ENCODE data around the gene DDR1. TPM values are rescaled to one million over a fixed set of nuclear protein-coding genes. Genes with fewer than 3 reads are reported as not detected.
A peak's percentile ranks its signal among the peaks of the same experiment; 100 is the strongest.

DDR1 gene
- total RNA-seq, 2 donors from 2014 or later, result 22.1 to 23.8 TPM

DNA sequence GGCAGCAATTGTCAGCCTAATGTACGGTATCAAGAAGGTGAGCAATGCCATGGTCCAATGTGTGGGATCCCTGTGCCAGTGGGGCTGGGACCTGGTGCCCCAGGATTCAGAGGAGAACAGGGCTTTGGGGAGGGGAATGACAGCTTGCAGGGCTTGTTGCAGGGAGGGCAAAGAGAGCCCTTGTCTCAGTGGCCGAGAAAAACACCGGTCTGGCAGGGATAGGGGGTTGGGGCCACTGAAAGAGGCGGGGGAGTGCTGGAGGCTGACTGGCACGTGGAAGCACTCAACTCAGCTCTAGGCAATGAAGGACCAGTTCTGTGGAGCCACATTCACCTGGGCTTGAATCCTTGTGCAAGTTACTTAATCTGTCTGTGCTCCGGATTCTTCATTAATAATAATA lies 52.9 kb downstream of the DDR1 start:
- Histone ChIP-seq H3K4me1 (ENCODE audit: control insufficient read depth in 1 of 2, low read depth in 2 of 2) (no peaks in the 10 kb centered on the region), H3K27me3 (replicated peaks; ENCODE audit: insufficient read depth) (no peaks in the 10 kb centered on the region), H3K27ac (no peak overlapping the region), H3K4me3 (no peak overlapping the region), H3K9me3 (no peaks in the 10 kb centered on the region), H3K36me3 (no peaks in the 10 kb centered on the region)
- TF ChIP-seq, protein P1, sequence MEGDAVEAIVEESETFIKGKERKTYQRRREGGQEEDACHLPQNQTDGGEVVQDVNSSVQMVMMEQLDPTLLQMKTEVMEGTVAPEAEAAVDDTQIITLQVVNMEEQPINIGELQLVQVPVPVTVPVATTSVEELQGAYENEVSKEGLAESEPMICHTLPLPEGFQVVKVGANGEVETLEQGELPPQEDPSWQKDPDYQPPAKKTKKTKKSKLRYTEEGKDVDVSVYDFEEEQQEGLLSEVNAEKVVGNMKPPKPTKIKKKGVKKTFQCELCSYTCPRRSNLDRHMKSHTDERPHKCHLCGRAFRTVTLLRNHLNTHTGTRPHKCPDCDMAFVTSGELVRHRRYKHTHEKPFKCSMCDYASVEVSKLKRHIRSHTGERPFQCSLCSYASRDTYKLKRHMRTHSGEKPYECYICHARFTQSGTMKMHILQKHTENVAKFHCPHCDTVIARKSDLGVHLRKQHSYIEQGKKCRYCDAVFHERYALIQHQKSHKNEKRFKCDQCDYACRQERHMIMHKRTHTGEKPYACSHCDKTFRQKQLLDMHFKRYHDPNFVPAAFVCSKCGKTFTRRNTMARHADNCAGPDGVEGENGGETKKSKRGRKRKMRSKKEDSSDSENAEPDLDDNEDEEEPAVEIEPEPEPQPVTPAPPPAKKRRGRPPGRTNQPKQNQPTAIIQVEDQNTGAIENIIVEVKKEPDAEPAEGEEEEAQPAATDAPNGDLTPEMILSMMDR (IDR thresholded peaks at IDR 0.05), result no peak
- no peak for ATAC-seq (ENCODE audit: insufficient number of reproducible peaks, low FRiP score, low read depth)
- no peak for DNase-seq (ENCODE audit: low spot score)

DNA sequence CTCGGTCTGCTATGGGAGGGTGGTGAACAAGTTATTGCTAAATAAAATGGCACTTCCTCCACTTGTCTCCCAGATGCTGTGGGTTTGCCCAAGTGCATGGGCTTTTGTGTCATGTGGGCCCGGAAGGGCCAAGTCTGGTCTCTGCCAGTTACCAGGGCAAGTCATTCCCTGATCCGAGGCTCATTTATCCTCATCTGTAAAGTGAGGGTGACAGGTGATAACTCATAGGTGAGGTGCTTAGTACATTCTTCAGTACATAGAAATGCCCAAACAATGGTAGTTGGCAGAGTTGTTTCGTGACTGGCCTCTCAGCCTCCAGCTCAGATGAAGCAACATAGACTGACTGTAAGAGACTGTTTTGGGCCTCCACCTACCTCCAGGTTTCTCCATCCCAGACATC lies 54.4 kb downstream of the DDR1 start:
- ATAC-seq (ENCODE audit: insufficient number of reproducible peaks, low FRiP score, low read depth), result no peak
- Histone ChIP-seq H3K4me1 (ENCODE audit: control insufficient read depth in 1 of 2, low read depth in 2 of 2) (peaks cover 0 to 4% of the 10 kb centered on the region in 2 donors), H3K9me3 (no peaks in the 10 kb centered on the region), H3K27me3 (replicated peaks; ENCODE audit: insufficient read depth) (no peaks in the 10 kb centered on the region), H3K27ac (no peak overlapping the region), H3K36me3 (no peaks in the 10 kb centered on the region), H3K4me3 (no peak overlapping the region)
- DNase-seq (ENCODE audit: low spot score), result no peak
- TF ChIP-seq, protein P1 (IDR thresholded peaks at IDR 0.05), result no peak

DNA sequence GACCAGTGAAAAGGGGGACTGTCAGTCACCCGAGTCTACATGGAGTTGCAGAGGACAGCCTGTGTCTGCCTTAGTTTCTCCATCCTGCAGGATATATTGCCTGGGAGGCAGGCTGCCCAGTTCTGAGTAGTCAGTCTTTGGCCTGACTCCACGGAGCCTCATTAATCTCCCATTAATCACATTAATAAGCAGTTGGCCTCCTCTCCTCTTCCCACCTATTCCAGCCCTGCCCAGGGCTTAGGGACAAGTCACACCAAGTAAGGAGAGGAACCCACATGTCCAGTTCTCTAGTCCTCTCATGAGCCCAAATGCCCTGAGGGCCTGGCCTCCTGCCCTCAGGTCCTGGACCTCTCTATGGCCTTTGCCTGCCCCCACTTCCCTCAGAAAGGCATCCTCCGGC lies 55.2 kb downstream of the DDR1 start:
- Histone ChIP-seq H3K27me3 (replicated peaks; ENCODE audit: insufficient read depth) (no peaks in the 10 kb centered on the region), H3K4me3 (no peak overlapping the region), H3K4me1 (ENCODE audit: control insufficient read depth in 1 of 2, low read depth in 2 of 2) (peaks cover 0 to 4% of the 10 kb centered on the region in 2 donors), H3K27ac (no peak overlapping the region), H3K9me3 (no peaks in the 10 kb centered on the region), H3K36me3 (no peaks in the 10 kb centered on the region)
- no peak for DNase-seq (ENCODE audit: low spot score)
- no peak for ATAC-seq (ENCODE audit: insufficient number of reproducible peaks, low FRiP score, low read depth)
- TF ChIP-seq, protein P1 (IDR thresholded peaks at IDR 0.05), result no peak

DNA sequence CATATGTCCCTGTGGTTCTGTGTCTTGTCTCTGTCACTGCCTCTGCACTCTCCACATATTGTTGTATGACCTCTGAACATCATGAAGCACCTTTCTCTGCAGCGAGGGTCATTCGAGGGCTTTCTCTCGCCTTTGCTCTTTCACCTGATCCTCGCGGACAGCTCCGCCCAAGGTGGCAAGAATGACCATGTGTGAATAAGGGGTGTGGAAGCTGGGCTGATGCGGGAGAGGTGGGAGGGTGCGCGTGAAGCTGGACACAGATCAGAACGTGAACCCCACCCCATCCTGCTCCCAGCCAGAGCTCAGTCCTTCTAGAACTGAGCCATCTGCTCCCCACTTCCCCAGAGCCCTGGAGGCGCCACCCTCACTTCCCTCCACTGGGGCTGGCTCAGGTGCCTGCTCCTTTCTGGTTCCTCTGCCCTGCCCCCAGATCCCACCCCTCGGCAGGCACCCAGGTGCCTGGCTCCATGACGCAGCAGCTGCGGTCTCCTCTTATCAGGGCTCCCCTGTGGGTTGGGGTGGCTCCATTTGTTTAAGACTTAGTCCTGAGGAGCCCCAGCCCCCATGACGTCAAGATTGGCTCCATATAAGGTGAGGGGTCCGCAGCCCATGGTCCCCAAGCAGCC lies 56.2 kb downstream of the DDR1 start, which contains the start of gene MUCL3:
MUCL3 (plus strand) TSS at position 613 of the 626 bp plus-strand sequence. CDS start 27 bp downstream, outside the sequence.
- ATAC-seq (ENCODE audit: insufficient number of reproducible peaks, low FRiP score, low read depth) (no peak), DNase-seq (ENCODE audit: low spot score) (no peak)
- no peaks in the 10 kb centered on the region for H3K36me3 ChIP-seq
- H3K9me3 ChIP-seq, result no peaks in the 10 kb centered on the region
- H3K4me1 ChIP-seq (ENCODE audit: control insufficient read depth in 1 of 2, low read depth in 2 of 2), result peaks cover 0 to 4% of the 10 kb centered on the region in 2 donors
- TF ChIP-seq, protein P1 (IDR thresholded peaks at IDR 0.05), result no peak
- H3K27ac ChIP-seq, result no peak within 1 kb of the TSS
- no peak within 1 kb of the TSS for H3K4me3 ChIP-seq
- H3K27me3 ChIP-seq (replicated peaks; ENCODE audit: insufficient read depth), result no peaks in the 10 kb centered on the region

DNA sequence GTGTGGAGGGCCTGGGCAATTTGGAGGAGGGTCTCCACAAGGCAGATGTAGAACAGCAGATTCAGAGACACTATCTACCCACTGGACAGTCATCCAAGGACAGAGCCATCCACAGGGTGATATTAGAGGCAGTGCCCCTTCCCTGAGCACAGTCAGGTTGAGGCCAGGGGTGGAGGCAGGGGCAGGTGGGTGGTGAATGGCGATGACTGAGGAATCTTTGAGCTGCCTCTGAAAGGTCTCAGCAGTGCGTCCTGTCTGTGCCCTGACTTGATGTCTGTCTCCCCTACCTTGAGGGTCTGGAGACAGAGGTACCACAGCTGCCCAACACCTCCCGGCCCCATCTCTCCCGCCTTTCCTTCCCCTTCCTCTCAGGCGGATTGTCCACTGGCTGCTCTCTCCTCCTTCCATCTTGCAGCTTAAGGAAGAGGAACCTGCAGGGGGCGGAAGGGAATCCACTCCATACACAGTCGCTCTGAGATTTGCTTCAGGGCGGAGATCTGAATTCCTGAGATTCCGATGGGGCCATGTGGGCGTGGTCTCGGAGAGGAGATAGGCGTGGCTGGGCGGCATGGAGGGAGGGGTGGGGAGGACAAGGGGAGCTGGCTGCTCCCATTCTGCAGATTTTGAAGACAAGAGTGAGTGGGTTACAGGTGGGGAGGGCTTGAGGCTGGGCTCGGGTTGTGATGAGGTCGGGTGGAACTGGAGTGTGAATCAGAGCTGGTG lies 58.2 kb downstream of the DDR1 start:
- Histone ChIP-seq H3K4me1 (ENCODE audit: control insufficient read depth in 1 of 2, low read depth in 2 of 2) (peaks cover 0 to 4% of the 10 kb centered on the region in 2 donors), H3K27ac (no peak overlapping the region), H3K36me3 (no peaks in the 10 kb centered on the region), H3K9me3 (no peaks in the 10 kb centered on the region), H3K4me3 (no peak overlapping the region), H3K27me3 (replicated peaks; ENCODE audit: insufficient read depth) (no peaks in the 10 kb centered on the region)
- ATAC-seq (ENCODE audit: insufficient number of reproducible peaks, low FRiP score, low read depth), result peak; percentile 26
- peak; percentile 8 for DNase-seq (ENCODE audit: low spot score)
- TF ChIP-seq, protein P1 (IDR thresholded peaks at IDR 0.05), result no peak

Data from thoracic aorta (tissue), 2 donors.